GM13976 (cell line): ENCODE results near the gene LRRC8D.

Experiments used
- DNase-seq: peaks from one replicate; pipeline ENCODE4 v3.0.0; 2012; ENCODE audit warnings: low spot score
- CTCF ChIP-seq: IDR thresholded peaks from 2 replicates; pipeline ENCODE4 v1.5.1; 2012; ENCODE audit warnings: borderline replicate concordance, mild to moderate bottlenecking; ENCODE audit not compliant: insufficient read depth; ENCODE audit errors: extremely low read depth, missing control alignments, control extremely low read depth
- in situ Hi-C: fragments of 300-500 bp; cut with MboI; formaldehyde crosslinking; loops from one replicate; pipeline ENCODE4 v1.12.0; 2022; ENCODE audit warnings: low sequenced_read_pairs, mixed read lengths, inconsistent platforms; ENCODE audit not compliant: unreplicated experiment

Gene LRRC8D

DNA sequence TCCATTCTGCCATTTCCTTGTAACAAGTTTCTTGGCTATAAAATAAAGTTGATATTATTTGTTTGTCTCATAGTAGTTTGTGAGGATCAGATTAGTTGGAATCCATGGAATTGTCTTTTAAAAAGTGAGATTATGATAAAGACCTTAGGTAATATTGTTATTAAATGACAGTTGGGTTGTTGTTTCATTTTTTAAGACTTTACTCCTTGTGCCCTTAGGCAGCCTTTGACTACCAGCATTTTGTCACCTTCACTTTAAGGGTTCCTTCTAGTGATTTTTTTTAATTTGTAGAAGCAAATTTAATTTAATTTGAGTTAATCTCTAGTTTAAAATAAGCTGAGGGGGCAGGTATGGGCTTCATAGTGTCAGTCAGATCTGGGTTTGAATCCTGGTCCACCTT, 89.4 kb downstream of the LRRC8D start:
- no peak for TF ChIP-seq CTCF
- in situ Hi-C loops = no loop called here

DNA sequence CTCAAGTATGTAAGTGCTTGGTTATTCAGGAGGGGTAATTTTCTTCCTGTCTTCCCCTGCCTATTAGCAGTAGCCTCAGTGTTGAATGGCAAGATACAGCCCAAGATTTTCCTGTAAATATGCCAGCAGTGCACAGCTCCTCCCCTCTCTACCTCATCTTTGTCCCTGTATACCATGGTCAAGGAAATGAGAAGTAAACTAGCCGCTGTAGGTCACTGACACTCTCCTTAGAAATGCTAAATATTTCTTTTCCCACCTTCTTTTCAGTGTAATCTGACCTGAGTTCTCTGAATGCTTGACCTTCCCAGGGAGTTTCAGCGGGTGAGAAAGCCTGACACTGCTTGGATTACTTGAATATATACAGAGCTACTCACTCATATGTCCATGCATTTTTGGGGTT, 89.9 kb downstream of the LRRC8D start:
- DNase-seq = no peak
- in situ Hi-C loops = no loop called here
- no peak for TF ChIP-seq CTCF

More for the DNA sequence above, 89.4 kb downstream of the LRRC8D start:
- DNase-seq = no peak

DNA sequence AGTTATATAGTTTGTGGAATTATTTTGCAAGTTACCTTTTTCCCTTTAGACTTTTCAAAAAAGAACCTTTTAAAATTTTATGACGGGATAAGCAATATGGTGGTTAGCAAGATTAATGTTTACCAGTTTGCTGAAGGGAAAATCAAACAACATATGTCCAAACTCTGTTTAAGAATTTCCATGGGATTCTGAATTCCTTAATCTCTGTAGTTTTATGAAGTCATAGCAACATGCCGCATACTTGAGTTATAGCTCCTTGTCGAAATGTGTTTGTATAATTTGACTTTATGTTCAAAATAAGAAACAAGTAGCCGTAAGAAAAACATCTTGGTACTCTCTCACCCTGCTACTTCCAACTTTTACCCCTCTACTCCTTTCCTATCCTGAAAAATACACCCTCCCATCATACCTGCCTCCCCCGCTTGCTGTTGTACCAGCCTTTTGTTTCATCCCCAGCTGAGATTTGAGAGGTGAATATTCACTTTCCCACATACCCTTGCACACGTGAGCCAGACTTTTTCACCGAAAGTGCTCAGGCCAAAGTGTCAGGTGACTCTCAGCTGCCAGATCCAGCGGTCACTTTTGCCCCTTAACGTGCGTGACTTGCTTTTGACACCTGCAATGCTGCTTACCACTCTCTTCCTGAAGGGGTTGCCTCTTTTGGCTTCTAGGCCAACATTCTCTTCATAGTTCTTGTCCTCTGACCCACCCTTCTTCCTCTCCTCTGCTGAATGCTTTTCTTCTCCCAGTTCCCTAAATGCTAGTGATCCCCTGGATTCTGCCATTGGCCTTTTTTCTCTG, 90.6 kb downstream of the LRRC8D start:
- no peak for DNase-seq
- in situ Hi-C loops = no loop called here
- TF ChIP-seq CTCF = no peak

GRCh38 chr1:89912073-89912472, 91.2 kb downstream of the LRRC8D start:
- no peak for TF ChIP-seq CTCF
- no peak for DNase-seq
- in situ Hi-C loops = no loop called here

DNA sequence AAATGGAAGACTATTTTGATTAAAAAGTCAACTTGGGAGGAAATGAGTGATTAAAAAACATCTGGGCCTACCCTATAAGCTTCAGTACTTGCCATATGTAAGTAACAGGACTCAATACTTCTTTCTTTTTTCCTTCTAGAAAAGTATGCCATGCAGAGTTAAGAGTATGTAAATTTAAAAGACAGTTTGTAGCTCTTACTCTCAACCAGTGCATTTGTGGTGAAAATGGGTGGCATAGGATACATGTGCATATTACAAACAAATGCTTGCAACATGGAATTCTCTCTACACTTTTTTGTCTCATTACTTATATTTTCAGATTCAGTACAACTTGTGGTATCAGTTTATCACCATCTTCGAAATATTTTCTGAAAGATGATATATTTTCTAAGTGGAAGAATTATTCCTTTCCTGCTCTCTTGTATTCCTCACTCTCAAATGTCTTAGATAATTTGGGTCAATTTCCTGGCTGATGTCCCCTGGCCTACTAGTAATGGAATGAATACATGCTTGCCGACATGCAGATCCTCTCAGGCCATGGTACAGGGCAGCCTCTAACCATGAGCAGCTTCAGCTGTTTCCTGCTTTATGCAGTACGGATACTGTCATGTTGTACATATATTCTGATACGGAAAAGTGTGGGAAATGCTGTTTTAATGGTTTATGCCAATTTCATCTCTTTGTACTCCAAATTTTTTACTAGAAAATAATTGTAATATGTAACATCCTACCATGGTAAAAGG, 92.7 kb downstream of the LRRC8D start:
- TF ChIP-seq CTCF = no peak
- in situ Hi-C loops = no loop called here
- no peak for DNase-seq

GRCh38 chr1:89917353-89917752, 96.5 kb downstream of the LRRC8D start:
- in situ Hi-C loops = no loop called here
- no peak for DNase-seq

More at GRCh38 chr1:89917353-89917752, 96.5 kb downstream of the LRRC8D start:
- TF ChIP-seq CTCF = no peak
